ENCODE data around the gene SH3D19.

- TF ChIP-seq CTCF (IDR thresholded peaks at IDR 0.05) = no peak
- no peak for TF ChIP-seq POLR2AphosphoS5 (IDR thresholded peaks at IDR 0.05)
- no peak for TF ChIP-seq EP300 (IDR thresholded peaks at IDR 0.05)
- TF ChIP-seq POLR2A (IDR thresholded peaks at IDR 0.05) = no peak
Measured at GRCh38 chr4:151321586-151321985, 3.8 kb downstream of the SH3D19 start.
